ENCODE measurements around the gene RCBTB1.

Gene RCBTB1

GRCh38 chr13:49539746-49540145 lies 45.6 kb downstream of the RCBTB1 start:
- H3K4me1 ChIP-seq (ENCODE audit: control insufficient read depth, insufficient read depth, low read length) = peaks cover 3% of the 10 kb centered on the region
- H3K36me3 ChIP-seq (ENCODE audit: control insufficient read depth, insufficient read depth, low read length) = peaks cover 11% of the 10 kb centered on the region
- H3K9ac ChIP-seq (ENCODE audit: low read length) = no peak overlapping the region
- no peaks in the 10 kb centered on the region for H3K27me3 ChIP-seq (ENCODE audit: control insufficient read depth, insufficient read depth, low read length)
- H3K4me3 ChIP-seq (ENCODE audit: low read length) = no peak overlapping the region
- no peak overlapping the region for H3K27ac ChIP-seq (ENCODE audit: low read depth, low read length)

- Histone ChIP-seq H3K36me3 (ENCODE audit: control insufficient read depth, insufficient read depth, low read length) (peaks cover 11% of the 10 kb centered on the region), H3K27ac (ENCODE audit: low read depth, low read length) (no peak overlapping the region), H3K27me3 (ENCODE audit: control insufficient read depth, insufficient read depth, low read length) (no peaks in the 10 kb centered on the region), H3K4me1 (ENCODE audit: control insufficient read depth, insufficient read depth, low read length) (peaks cover 3% of the 10 kb centered on the region), H3K4me3 (ENCODE audit: low read length) (no peak overlapping the region), H3K9ac (ENCODE audit: low read length) (no peak overlapping the region)
Observed at GRCh38 chr13:49539313-49539712, 46.0 kb downstream of the RCBTB1 start.

- Histone ChIP-seq H3K4me3 (ENCODE audit: low read length) (no peak overlapping the region), H3K27me3 (ENCODE audit: control insufficient read depth, insufficient read depth, low read length) (no peaks in the 10 kb centered on the region), H3K27ac (ENCODE audit: low read depth, low read length) (no peak overlapping the region), H3K4me1 (ENCODE audit: control insufficient read depth, insufficient read depth, low read length) (peaks cover 3% of the 10 kb centered on the region), H3K9ac (ENCODE audit: low read length) (no peak overlapping the region), H3K36me3 (ENCODE audit: control insufficient read depth, insufficient read depth, low read length) (peaks cover 9% of the 10 kb centered on the region)
Observed at GRCh38 chr13:49538404-49538803, 47.0 kb downstream of the RCBTB1 start.

GRCh38 chr13:49536144-49536873 lies 49.0 kb downstream of the RCBTB1 start:
- Histone ChIP-seq H3K27me3 (ENCODE audit: control insufficient read depth, insufficient read depth, low read length) (no peaks in the 10 kb centered on the region), H3K4me1 (ENCODE audit: control insufficient read depth, insufficient read depth, low read length) (peaks cover 7% of the 10 kb centered on the region), H3K36me3 (ENCODE audit: control insufficient read depth, insufficient read depth, low read length) (peaks cover 9% of the 10 kb centered on the region), H3K9ac (ENCODE audit: low read length) (no peak overlapping the region), H3K27ac (ENCODE audit: low read depth, low read length) (no peak overlapping the region), H3K4me3 (ENCODE audit: low read length) (no peak overlapping the region)

GRCh38 chr13:49533591-49534269 lies 51.6 kb downstream of the RCBTB1 start:
- H3K27ac ChIP-seq (ENCODE audit: low read depth, low read length) = no peak overlapping the region
- no peak overlapping the region for H3K9ac ChIP-seq (ENCODE audit: low read length)
- peaks cover 6% of the 10 kb centered on the region for H3K36me3 ChIP-seq (ENCODE audit: control insufficient read depth, insufficient read depth, low read length)
- no peaks in the 10 kb centered on the region for H3K27me3 ChIP-seq (ENCODE audit: control insufficient read depth, insufficient read depth, low read length)
- H3K4me3 ChIP-seq (ENCODE audit: low read length) = no peak overlapping the region
- H3K4me1 ChIP-seq (ENCODE audit: control insufficient read depth, insufficient read depth, low read length) = peaks cover 4% of the 10 kb centered on the region

- Histone ChIP-seq H3K27ac (ENCODE audit: low read depth, low read length) (no peak overlapping the region), H3K4me3 (ENCODE audit: low read length) (no peak overlapping the region), H3K36me3 (ENCODE audit: control insufficient read depth, insufficient read depth, low read length) (peaks cover 6% of the 10 kb centered on the region), H3K4me1 (ENCODE audit: control insufficient read depth, insufficient read depth, low read length) (peaks cover 4% of the 10 kb centered on the region), H3K9ac (ENCODE audit: low read length) (no peak overlapping the region), H3K27me3 (ENCODE audit: control insufficient read depth, insufficient read depth, low read length) (no peaks in the 10 kb centered on the region)
Observed at GRCh38 chr13:49533011-49533410, 52.3 kb downstream of the RCBTB1 start.

GRCh38 chr13:49532593-49532992 lies 52.8 kb downstream of the RCBTB1 start:
- H3K4me1 ChIP-seq (ENCODE audit: control insufficient read depth, insufficient read depth, low read length) = peaks cover 4% of the 10 kb centered on the region
- peaks cover 4% of the 10 kb centered on the region for H3K36me3 ChIP-seq (ENCODE audit: control insufficient read depth, insufficient read depth, low read length)
- H3K27ac ChIP-seq (ENCODE audit: low read depth, low read length) = no peak overlapping the region
- no peak overlapping the region for H3K4me3 ChIP-seq (ENCODE audit: low read length)
- no peak overlapping the region for H3K9ac ChIP-seq (ENCODE audit: low read length)
- H3K27me3 ChIP-seq (ENCODE audit: control insufficient read depth, insufficient read depth, low read length) = no peaks in the 10 kb centered on the region

GRCh38 chr13:49530457-49530856 lies 54.9 kb downstream of the RCBTB1 start:
- Histone ChIP-seq H3K36me3 (ENCODE audit: control insufficient read depth, insufficient read depth, low read length) (peaks cover 4% of the 10 kb centered on the region), H3K4me1 (ENCODE audit: control insufficient read depth, insufficient read depth, low read length) (peaks cover 4% of the 10 kb centered on the region), H3K27ac (ENCODE audit: low read depth, low read length) (no peak overlapping the region), H3K9ac (ENCODE audit: low read length) (no peak overlapping the region), H3K27me3 (ENCODE audit: control insufficient read depth, insufficient read depth, low read length) (no peaks in the 10 kb centered on the region), H3K4me3 (ENCODE audit: low read length) (no peak overlapping the region)

GRCh38 chr13:49528161-49528560 lies 57.2 kb downstream of the RCBTB1 start:
- Histone ChIP-seq H3K27ac (ENCODE audit: low read depth, low read length) (no peak overlapping the region), H3K9ac (ENCODE audit: low read length) (no peak overlapping the region), H3K4me1 (ENCODE audit: control insufficient read depth, insufficient read depth, low read length) (peaks cover 4% of the 10 kb centered on the region), H3K36me3 (ENCODE audit: control insufficient read depth, insufficient read depth, low read length) (peaks cover 4% of the 10 kb centered on the region), H3K27me3 (ENCODE audit: control insufficient read depth, insufficient read depth, low read length) (no peaks in the 10 kb centered on the region), H3K4me3 (ENCODE audit: low read length) (no peak overlapping the region)

- H3K27me3 ChIP-seq (ENCODE audit: control insufficient read depth, insufficient read depth, low read length) = no peaks in the 10 kb centered on the region
- no peak overlapping the region for H3K9ac ChIP-seq (ENCODE audit: low read length)
- H3K4me3 ChIP-seq (ENCODE audit: low read length) = no peak overlapping the region
- H3K4me1 ChIP-seq (ENCODE audit: control insufficient read depth, insufficient read depth, low read length) = peaks cover 2% of the 10 kb centered on the region
- no peak overlapping the region for H3K27ac ChIP-seq (ENCODE audit: low read depth, low read length)
- H3K36me3 ChIP-seq (ENCODE audit: control insufficient read depth, insufficient read depth, low read length) = peaks cover 4% of the 10 kb centered on the region
Observed at GRCh38 chr13:49527123-49527522, 58.2 kb downstream of the RCBTB1 start.

- H3K27ac ChIP-seq (ENCODE audit: low read depth, low read length) = no peak overlapping the region
- no peak overlapping the region for H3K4me3 ChIP-seq (ENCODE audit: low read length)
- no peak overlapping the region for H3K9ac ChIP-seq (ENCODE audit: low read length)
- peaks cover 1% of the 10 kb centered on the region for H3K36me3 ChIP-seq (ENCODE audit: control insufficient read depth, insufficient read depth, low read length)
- H3K27me3 ChIP-seq (ENCODE audit: control insufficient read depth, insufficient read depth, low read length) = no peaks in the 10 kb centered on the region
- H3K4me1 ChIP-seq (ENCODE audit: control insufficient read depth, insufficient read depth, low read length) = peaks cover 2% of the 10 kb centered on the region
Observed at GRCh38 chr13:49524740-49525501, 60.4 kb downstream of the RCBTB1 start.

- Histone ChIP-seq H3K27ac (ENCODE audit: low read depth, low read length) (no peak overlapping the region), H3K9ac (ENCODE audit: low read length) (no peak overlapping the region), H3K4me1 (ENCODE audit: control insufficient read depth, insufficient read depth, low read length) (peaks cover 2% of the 10 kb centered on the region), H3K27me3 (ENCODE audit: control insufficient read depth, insufficient read depth, low read length) (no peaks in the 10 kb centered on the region), H3K4me3 (ENCODE audit: low read length) (no peak overlapping the region), H3K36me3 (ENCODE audit: control insufficient read depth, insufficient read depth, low read length) (no peaks in the 10 kb centered on the region)
Observed at GRCh38 chr13:49521224-49521623, 64.1 kb downstream of the RCBTB1 start.
